Measurements from ENCODE around the gene HNRNPA2B1. TPM values are rescaled to one million over a fixed set of nuclear protein-coding genes. Genes with fewer than 3 reads are reported as not detected.

Gene HNRNPA2B1
- total and polyA plus RNA-seq, 2 of the 4 experiments (the other 2 are of a cell fraction), result 49.3 to 515 TPM

DNA sequence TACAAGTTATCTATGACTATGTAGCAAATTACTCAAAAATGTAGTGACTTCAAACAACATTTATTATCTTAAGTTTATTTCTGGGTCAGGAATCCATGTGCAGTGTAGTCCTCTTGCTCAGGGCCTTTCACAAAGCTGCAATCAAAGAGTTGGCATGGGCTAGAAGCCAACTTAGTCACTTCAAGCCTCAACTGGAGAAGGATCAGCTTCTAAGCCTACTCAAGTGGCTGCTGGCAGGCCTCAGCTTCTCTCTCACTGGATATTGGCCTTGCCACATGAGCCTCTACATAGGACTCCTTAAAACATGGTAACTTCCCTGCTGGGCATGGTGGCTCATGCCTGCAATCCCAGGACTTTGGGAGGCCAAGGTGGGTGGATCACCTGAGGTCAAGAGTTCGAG, 53.5 kb downstream of the HNRNPA2B1 start:
- in situ Hi-C loops (cut with MboI; ENCODE audit: low sequenced_read_pairs), result no loop called here
- no peak overlapping the region for H3K56ac ChIP-seq (ENCODE audit: extremely low read depth, insufficient read depth, low read length)
- H2AFZ ChIP-seq (replicated peaks; ENCODE audit: low read length, poor library complexity), result no peak overlapping the region
- H3K27ac ChIP-seq (ENCODE audit: insufficient read depth, low read length), result no peak overlapping the region
- no peak overlapping the region for H4K8ac ChIP-seq (ENCODE audit: low read depth in 2 of 2, low read length in 2 of 2)
- H3K14ac ChIP-seq (replicated peaks; ENCODE audit: low read depth, low read length), result no peak overlapping the region
- no peaks in the 10 kb centered on the region for H3K36me3 ChIP-seq (ENCODE audit: control insufficient read depth, insufficient read depth, low read length)
- H4K20me1 ChIP-seq (ENCODE audit: insufficient read depth, low read length), result no peaks in the 10 kb centered on the region
- no peak overlapping the region for H2AK5ac ChIP-seq (ENCODE audit: low read depth, low read length)
- H3K9me1 ChIP-seq (ENCODE audit: insufficient read depth, low read length), result peaks cover 15% of the 10 kb centered on the region; the same call in 1 of the 2 replicates
- no peak overlapping the region for H4K91ac ChIP-seq (ENCODE audit: insufficient read depth, low read depth, low read length)
- dilution Hi-C loops (cut with HindIII; ENCODE audit: low sequenced_read_pairs, unreplicated experiment), result no loop called here
- no peak overlapping the region for H3K4ac ChIP-seq (ENCODE audit: low read depth, low read length)
- BruUV-seq (replicated peaks), result no TSS peak
- H2BK5ac ChIP-seq (ENCODE audit: low read depth, low read length, poor library complexity, severe bottlenecking), result no peak overlapping the region
- H3K4me2 ChIP-seq (ENCODE audit: low read depth, low read length), result no peak overlapping the region
- intact Hi-C loops (cut with micrococcal nuclease), result no loop called here
- no peak overlapping the region for H3K18ac ChIP-seq (ENCODE audit: low read depth, low read length)
- 0 out of 2 replicates have a peak, but pooled peaks cover 2% of the 10 kb centered on the region for H3K27me3 ChIP-seq (ENCODE audit: control insufficient read depth, insufficient read depth, low read length)
- ATAC-seq (ENCODE audit: low read depth) (no peak), DNase-seq (no peak)
- H3K9me3 ChIP-seq (ENCODE audit: control insufficient read depth, insufficient read depth, low read length), result no peaks in the 10 kb centered on the region
- POLR2A ChIA-PET (ENCODE audit: unreplicated experiment), result no interaction called here
- CTCF ChIA-PET, result no interaction called here
- H3K9ac ChIP-seq (ENCODE audit: low read depth, low read length), result no peak overlapping the region
- no peak overlapping the region for H3K23ac ChIP-seq (ENCODE audit: low read depth, low read length)
- no peak for TF ChIP-seq RFX5 (IDR thresholded peaks at IDR 0.05; ENCODE audit: low read depth, low read length)
- no peak for TF ChIP-seq NFE2L2 (IDR thresholded peaks at IDR 0.05; ENCODE audit: low read depth, low read length)
- TF ChIP-seq CEBPB (IDR thresholded peaks at IDR 0.05; ENCODE audit: low read depth, low read length), result no peak
- no peak for TF ChIP-seq BHLHE40 (IDR thresholded peaks at IDR 0.05; ENCODE audit: low read depth, low read length)
- TF ChIP-seq FOS (IDR thresholded peaks at IDR 0.05; ENCODE audit: low read depth, low read length), result no peak
- TF ChIP-seq MAZ (IDR thresholded peaks at IDR 0.05; ENCODE audit: borderline replicate concordance, low read depth, low read length), result no peak
- no peak for TF ChIP-seq ELK1 (IDR thresholded peaks at IDR 0.05; ENCODE audit: borderline replicate concordance, low read depth, low read length)
- TF ChIP-seq SMC3 (IDR thresholded peaks at IDR 0.05; ENCODE audit: low read depth, low read length), result no peak
- TF ChIP-seq, protein P1, sequence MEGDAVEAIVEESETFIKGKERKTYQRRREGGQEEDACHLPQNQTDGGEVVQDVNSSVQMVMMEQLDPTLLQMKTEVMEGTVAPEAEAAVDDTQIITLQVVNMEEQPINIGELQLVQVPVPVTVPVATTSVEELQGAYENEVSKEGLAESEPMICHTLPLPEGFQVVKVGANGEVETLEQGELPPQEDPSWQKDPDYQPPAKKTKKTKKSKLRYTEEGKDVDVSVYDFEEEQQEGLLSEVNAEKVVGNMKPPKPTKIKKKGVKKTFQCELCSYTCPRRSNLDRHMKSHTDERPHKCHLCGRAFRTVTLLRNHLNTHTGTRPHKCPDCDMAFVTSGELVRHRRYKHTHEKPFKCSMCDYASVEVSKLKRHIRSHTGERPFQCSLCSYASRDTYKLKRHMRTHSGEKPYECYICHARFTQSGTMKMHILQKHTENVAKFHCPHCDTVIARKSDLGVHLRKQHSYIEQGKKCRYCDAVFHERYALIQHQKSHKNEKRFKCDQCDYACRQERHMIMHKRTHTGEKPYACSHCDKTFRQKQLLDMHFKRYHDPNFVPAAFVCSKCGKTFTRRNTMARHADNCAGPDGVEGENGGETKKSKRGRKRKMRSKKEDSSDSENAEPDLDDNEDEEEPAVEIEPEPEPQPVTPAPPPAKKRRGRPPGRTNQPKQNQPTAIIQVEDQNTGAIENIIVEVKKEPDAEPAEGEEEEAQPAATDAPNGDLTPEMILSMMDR (conservative IDR thresholded peaks at IDR 0.05; ENCODE audit: low read depth, low read length), result no peak
- TF ChIP-seq POLR2A (IDR thresholded peaks at IDR 0.05; ENCODE audit: low read depth, low read length), result no peak
- TF ChIP-seq USF2 (IDR thresholded peaks at IDR 0.05; ENCODE audit: low read depth, low read length), result no peak
- no peak for TF ChIP-seq RCOR1 (IDR thresholded peaks at IDR 0.05; ENCODE audit: insufficient replicate concordance, low read length)
- TF ChIP-seq MAFK (IDR thresholded peaks at IDR 0.05; ENCODE audit: low read depth, low read length), result no peak
- TF ChIP-seq RAD21 (IDR thresholded peaks at IDR 0.05; ENCODE audit: low read length), result no peak
- H2BK15ac ChIP-seq (ENCODE audit: low read depth, low read length), result no peak overlapping the region
- no peak overlapping the region for H2BK120ac ChIP-seq (ENCODE audit: low read depth, low read length)
- peaks cover 5% of the 10 kb centered on the region for H3K4me1 ChIP-seq (ENCODE audit: control insufficient read depth, insufficient read depth, low read length)
- H2AK9ac ChIP-seq (replicated peaks; ENCODE audit: low read depth, low read length, poor library complexity), result no peak overlapping the region
- no peak overlapping the region for H2BK20ac ChIP-seq (ENCODE audit: low read depth, low read length)
- 43% methylated on average over 1 of the region's 1 CpG; no CpG with 5 or more reads in 1 of the 2 experiments for WGBS, 2 experiments (ENCODE audit: extremely low coverage in 2 of 2, insufficient read length in 1 of 2)
- no peak overlapping the region for H3K4me3 ChIP-seq (ENCODE audit: insufficient read depth, low read depth, low read length)
- peaks cover 0 to 8% of the 10 kb centered on the region in 2 experiments; a peak in 1 of 4 replicates for H3K79me1 ChIP-seq (ENCODE audit: low read depth in 1 of 2, low read length in 2 of 2)
- no peak overlapping the region for H4K5ac ChIP-seq (ENCODE audit: low read depth, low read length)

All from IMR-90 (cell line).